Endothelial cell of umbilical vein (primary cell): Measurements from ENCODE around the gene CD99L2.

ENCODE experiments used
- CTCF ChIP-seq, 2 donors: IDR thresholded peaks; 1 replicate in 1 of 2; 2 replicates in 1 of 2; pipeline ENCODE4 v1.5.1; 2011; ENCODE audit warnings: low read length in 2 of 2, mild to moderate bottlenecking in 2 of 2, moderate library complexity in 2 of 2, control low read depth in 1 of 2, inconsistent platforms in 1 of 2, low read depth in 1 of 2; ENCODE audit not compliant: insufficient read depth in 1 of 2; ENCODE audit errors: extremely low read depth in 1 of 2
- EZH2 ChIP-seq: IDR thresholded peaks from 2 replicates; pipeline ENCODE4 v1.6.1; 2012; ENCODE audit warnings: borderline replicate concordance, low read depth, mild to moderate bottlenecking, moderate library complexity, low read length, inconsistent platforms; ENCODE audit not compliant: severe bottlenecking
- FOS ChIP-seq: IDR thresholded peaks from 2 replicates; pipeline ENCODE4 v1.6.1; 2011; ENCODE audit warnings: mild to moderate bottlenecking, low read length, moderate library complexity, borderline replicate concordance; ENCODE audit not compliant: insufficient read depth
- MAX ChIP-seq: IDR thresholded peaks from 2 replicates; pipeline ENCODE4 v1.6.1; 2011; ENCODE audit not compliant: insufficient read depth, insufficient read length
- POLR2A ChIP-seq: IDR thresholded peaks from 2 replicates; pipeline ENCODE4 v1.6.1; 2012; ENCODE audit warnings: low read depth, mild to moderate bottlenecking, control low read depth, low read length
- POLR2AphosphoS5 ChIP-seq: IDR thresholded peaks from 2 replicates; pipeline ENCODE4 v1.6.1; 2012; ENCODE audit warnings: low read depth, mild to moderate bottlenecking, control low read depth, low read length, moderate library complexity; ENCODE audit not compliant: insufficient read depth

GRCh38 chrX:150898343-150899190 lies at the start of gene CD99L2:
- TF ChIP-seq CTCF (IDR thresholded peaks at IDR 0.05; ENCODE audit: extremely low read depth in 1 of 2, insufficient read depth in 1 of 2, low read depth in 1 of 2, low read length in 2 of 2) (no peak), POLR2A (peak; percentile 54), POLR2AphosphoS5 (peak; percentile 41), FOS (no peak), MAX (no peak), EZH2 (no peak)
